Measurements from ENCODE around the gene DNLZ.

Gene DNLZ

GRCh38 chr9:136326761-136327303 is 36.7 kb downstream of the DNLZ start:
- TF ChIP-seq TAF1 (IDR thresholded peaks at IDR 0.05; ENCODE audit: borderline replicate concordance, insufficient read depth, low read length), result no peak
- no peak for TF ChIP-seq REST (IDR thresholded peaks at IDR 0.05; ENCODE audit: insufficient read depth in 1 of 2, low read depth in 2 of 2, low read length in 2 of 2)
- no peak for TF ChIP-seq FOXP2 (optimal IDR thresholded peaks at IDR 0.05; ENCODE audit: borderline replicate concordance, extremely low read depth, extremely low read length, insufficient read depth)
- no peak for TF ChIP-seq SIN3A (IDR thresholded peaks at IDR 0.05; ENCODE audit: borderline replicate concordance, insufficient read depth, low read length)
- no peak for TF ChIP-seq POLR2AphosphoS5 (IDR thresholded peaks at IDR 0.05; ENCODE audit: low read depth, low read length)

GRCh38 chr9:136326061-136326760 is 37.3 kb downstream of the DNLZ start:
- TF ChIP-seq REST (IDR thresholded peaks at IDR 0.05; ENCODE audit: insufficient read depth in 1 of 2, low read depth in 2 of 2, low read length in 2 of 2) (no peak), SIN3A (IDR thresholded peaks at IDR 0.05; ENCODE audit: borderline replicate concordance, insufficient read depth, low read length) (no peak), FOXP2 (optimal IDR thresholded peaks at IDR 0.05; ENCODE audit: borderline replicate concordance, extremely low read depth, extremely low read length, insufficient read depth) (no peak)

GRCh38 chr9:136325358-136325757 is 38.2 kb downstream of the DNLZ start:
- TF ChIP-seq TAF1 (IDR thresholded peaks at IDR 0.05; ENCODE audit: borderline replicate concordance, insufficient read depth, low read length), result no peak
- no peak for TF ChIP-seq SIN3A (IDR thresholded peaks at IDR 0.05; ENCODE audit: borderline replicate concordance, insufficient read depth, low read length)
- TF ChIP-seq FOXP2 (optimal IDR thresholded peaks at IDR 0.05; ENCODE audit: borderline replicate concordance, extremely low read depth, extremely low read length, insufficient read depth), result no peak
- TF ChIP-seq POLR2AphosphoS5 (IDR thresholded peaks at IDR 0.05; ENCODE audit: low read depth, low read length), result no peak
- no peak for TF ChIP-seq REST (IDR thresholded peaks at IDR 0.05; ENCODE audit: insufficient read depth in 1 of 2, low read depth in 2 of 2, low read length in 2 of 2)

GRCh38 chr9:136324501-136325300 is 38.8 kb downstream of the DNLZ start:
- TF ChIP-seq TAF1 (IDR thresholded peaks at IDR 0.05; ENCODE audit: borderline replicate concordance, insufficient read depth, low read length) (no peak), REST (IDR thresholded peaks at IDR 0.05; ENCODE audit: insufficient read depth in 1 of 2, low read depth in 2 of 2, low read length in 2 of 2) (no peak), SIN3A (IDR thresholded peaks at IDR 0.05; ENCODE audit: borderline replicate concordance, insufficient read depth, low read length) (no peak), POLR2AphosphoS5 (IDR thresholded peaks at IDR 0.05; ENCODE audit: low read depth, low read length) (no peak), FOXP2 (optimal IDR thresholded peaks at IDR 0.05; ENCODE audit: borderline replicate concordance, extremely low read depth, extremely low read length, insufficient read depth) (no peak)

Measured in PFSK-1 (cell line).